Suppressor macrophage treated with lipopolysaccharide for 1 hour (primary cell): Measurements from ENCODE around the gene FAM81A.
A peak's percentile ranks its signal among the peaks of the same experiment; 100 is the strongest.

Experiments
- DNase-seq, 3 donors: peaks; one replicate each; pipeline ENCODE4 v3.0.0-alpha.2; 2020 to 2022

The FAM81A gene

DNA sequence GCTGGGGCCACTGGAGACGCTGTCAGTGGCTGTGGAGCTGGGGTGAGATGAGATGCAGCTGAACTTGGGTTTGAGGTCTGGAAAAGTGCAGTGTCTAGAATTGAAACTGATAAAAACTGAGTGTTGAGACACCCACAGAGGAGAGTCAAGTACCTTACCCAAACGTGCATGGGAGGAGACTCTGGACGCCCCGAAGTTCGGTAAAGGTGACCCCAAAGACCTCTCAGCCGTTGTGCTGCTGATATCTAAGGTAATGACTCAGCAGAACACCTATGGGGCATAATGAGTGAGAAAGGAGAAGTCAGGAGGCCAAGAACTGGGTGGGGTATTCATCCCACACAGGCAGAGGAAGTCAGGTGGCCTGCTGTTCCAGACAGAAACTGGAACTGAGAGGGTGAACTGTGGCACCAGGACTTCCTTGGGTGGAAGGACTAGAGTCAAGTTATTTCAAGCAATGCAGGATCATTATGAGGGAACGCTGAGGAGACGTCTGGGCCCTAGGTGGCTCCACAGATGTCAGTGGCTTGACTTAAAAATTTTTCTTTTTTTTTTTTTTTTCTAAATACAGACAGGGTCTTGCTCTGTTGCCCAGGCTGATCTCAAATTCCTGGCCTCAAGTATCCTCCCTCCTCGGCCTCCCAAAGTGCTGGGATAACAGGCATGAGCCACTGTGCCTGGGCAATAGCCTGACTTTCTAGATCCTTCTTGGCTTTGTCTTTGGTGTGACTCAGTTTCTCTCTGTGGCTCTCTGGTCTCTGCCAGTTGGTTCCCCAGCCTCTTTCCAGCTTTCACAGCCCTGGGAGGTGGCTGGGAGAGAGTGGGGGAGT lies 105.9 kb downstream of the FAM81A start:
- DNase-seq: peak in 2 of 3 donors; percentile 17 to 32

DNA sequence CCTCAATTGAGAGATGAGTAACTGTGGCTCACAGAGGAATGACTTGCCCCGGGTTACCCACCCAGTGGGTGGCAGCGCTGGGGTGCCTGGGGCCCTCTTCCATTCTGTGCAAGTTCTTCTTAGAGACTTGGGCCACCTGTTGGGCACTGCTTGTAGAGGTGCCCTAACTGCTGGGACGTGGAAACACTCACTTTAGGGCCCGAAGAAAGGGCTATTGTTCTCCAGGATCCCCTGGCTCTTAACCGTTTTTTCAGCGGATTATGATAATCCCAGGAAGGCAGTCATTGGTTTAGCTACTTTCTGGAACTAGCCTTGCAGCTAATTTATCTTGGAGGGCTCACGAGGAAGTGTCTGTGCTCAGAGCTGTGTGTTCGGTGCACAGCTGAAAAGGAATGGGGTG lies 107.6 kb downstream of the FAM81A start:
- no peak for DNase-seq

DNA sequence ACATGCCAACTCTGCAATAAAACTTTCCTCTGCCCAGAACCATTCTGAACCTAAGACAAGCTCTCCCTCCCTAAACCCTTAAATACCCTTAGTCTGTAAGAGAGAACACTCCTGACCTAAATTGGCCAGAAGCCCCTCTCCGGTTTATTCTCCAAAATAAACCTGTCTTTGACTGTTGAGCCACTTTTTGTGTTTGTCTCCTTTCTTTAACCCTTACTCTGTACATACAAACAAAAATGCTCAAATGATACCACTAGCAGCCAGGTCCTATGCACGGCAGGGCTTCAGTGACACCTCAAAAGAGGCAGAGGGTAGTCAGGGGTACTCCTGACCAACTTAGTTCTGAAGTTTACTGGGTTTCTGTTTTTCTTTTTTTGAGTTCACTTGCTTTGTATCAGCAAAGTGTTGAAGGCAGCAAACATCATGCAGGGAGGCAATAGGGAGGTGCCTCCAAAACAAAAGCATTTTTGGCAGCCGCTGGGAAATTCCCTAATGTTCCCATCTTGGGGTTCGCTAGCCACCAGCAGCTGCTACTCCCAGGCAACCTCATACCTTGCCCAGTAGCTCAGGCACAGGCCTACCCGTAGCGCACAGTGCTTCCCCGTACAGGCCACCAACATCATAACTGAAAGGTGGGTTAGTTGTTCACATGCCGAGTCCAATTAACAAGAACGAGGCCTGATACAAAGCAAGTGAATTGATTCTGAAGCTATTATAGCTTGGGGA lies 110.7 kb downstream of the FAM81A start:
- no peak for DNase-seq

DNA sequence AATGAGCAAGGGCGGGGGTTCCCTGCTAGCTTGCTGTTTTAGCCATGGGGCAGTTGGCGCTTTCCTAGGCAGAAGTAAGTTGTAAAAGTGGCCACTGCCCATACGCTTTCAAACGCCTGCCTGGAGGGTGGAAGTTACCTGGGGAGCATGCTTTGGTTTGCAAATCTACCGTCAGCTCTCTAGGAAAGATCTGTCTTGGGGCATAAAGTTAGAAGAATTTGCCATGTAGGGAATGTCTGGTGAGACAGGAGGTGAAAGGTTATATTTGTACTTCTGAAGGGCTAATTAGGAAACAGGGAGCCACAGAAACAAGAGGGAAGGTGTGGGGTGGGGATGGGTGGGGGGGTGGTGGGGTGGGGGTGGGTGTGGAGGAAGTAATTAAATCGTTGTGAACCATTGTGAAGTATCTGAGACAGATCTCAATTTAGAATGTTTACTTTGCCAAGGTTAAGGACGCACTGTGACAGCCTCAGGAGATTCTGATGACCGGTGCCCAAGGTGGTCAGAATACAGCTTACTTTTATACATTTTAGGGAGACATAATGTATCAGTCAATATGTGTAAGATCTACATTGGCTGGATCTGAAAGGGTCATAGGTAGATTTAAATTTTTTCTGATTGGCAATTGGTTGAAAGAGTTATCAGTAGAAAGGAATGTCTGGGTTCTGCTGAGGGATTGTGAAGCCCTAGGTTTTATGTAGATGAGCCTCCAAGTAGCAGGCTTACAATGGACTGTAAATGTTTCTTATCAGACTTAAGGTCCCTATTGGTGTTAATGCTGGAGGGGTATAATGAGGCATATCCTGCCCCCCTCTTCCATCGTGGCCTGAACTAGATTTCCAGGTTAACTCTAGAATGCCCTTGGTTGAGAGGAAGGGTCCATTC lies 111.6 kb downstream of the FAM81A start:
- DNase-seq: no peak

DNA sequence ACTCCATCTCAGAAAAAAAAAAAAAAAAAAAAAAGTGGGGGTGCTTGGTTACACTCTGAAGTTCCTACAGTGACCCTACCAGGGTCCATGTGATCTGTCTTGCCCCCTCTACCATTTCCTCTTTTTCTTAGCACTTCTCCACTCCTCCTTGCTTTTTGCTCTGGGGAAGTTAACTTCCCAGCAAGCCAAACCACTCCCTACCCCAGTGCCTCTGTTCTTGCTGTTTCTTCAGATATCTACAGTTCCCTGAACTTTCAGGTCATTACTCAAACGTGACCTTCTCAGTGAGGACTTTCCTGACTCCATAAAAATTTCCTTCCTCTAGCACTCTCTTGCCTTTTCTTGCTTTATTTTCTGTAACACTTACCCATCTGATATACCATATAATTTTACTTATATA lies 112.5 kb downstream of the FAM81A start:
- peak; percentile 41 to 50 (median 42) for DNase-seq

DNA sequence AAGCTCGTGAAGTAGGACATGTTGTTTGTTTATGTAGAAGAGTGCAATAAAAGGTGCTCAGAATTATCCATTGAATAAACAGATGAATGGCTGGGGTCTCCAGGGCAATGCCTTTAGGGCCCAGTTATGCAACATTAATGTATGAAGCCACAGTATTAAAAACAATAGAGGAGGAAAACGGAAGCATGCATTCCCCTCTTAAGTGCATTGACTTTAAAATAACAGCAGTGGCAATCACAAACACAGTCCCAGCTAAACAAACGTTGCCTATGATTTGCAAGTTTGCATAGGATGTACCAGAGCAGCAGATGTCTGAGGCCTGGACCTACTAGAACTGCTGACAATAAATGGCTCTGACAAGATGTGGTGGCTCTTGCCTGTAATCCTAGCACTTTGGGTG lies 113.0 kb downstream of the FAM81A start:
- no peak for DNase-seq

DNA sequence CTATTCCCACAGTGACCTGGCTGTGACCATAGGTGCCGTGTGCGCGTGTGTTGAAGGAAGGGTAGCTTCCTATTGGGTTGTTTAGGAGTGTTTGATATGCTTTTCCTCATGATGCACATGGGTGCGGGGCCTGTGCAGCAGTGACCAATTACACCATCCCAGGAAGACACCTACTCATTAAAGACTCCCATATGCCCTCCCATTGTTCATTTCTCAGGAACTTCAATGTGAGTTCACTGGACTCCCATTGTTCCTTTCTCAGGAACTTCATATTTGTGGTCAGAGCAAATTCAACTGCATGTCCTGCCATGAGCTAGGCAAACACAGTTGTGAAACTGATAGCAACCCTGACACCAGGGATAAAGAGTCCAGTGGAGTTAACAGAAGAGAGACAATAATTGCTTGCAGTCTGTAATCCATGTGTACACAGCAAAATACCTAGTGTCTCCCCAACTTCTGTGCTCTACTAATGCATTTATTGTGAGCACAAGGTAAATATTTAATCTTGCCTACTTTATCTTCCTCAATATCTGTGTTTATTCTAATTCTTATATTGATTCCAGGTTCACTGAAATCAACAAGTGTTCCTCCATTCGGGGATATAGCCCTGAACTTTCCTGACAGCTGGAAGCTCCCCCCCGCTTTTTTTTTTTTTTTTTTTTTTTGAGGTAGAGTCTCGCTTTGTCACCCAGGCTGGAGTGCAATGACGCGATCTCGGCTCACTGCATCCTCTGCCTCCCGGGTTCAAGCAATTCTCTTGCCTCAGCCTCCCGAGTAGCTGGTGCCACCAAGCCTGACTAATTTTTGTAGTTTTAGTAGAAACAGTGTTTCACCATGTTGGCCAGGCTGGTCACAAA lies 116.1 kb downstream of the FAM81A start:
- DNase-seq: no peak

DNA sequence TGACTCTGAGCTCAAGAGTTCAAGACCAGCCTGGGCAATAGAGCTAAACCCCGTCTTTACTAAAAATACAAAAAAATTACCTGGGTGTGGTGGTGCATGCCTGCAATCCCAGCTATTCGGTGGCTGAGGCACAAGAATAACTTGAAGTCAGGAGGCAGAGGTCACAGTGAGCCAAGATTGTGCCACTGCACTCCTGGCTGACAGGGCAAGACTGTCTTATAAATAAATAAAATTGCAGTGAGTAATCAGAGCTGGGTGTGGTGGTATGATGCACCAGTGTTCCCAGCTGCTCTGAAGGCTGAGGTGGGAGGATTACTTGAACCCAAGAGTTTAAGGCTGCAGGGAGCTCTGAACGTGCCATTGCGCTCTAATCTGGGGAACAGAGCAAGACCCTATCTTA lies 117.7 kb downstream of the FAM81A start:
- no peak for DNase-seq

DNA sequence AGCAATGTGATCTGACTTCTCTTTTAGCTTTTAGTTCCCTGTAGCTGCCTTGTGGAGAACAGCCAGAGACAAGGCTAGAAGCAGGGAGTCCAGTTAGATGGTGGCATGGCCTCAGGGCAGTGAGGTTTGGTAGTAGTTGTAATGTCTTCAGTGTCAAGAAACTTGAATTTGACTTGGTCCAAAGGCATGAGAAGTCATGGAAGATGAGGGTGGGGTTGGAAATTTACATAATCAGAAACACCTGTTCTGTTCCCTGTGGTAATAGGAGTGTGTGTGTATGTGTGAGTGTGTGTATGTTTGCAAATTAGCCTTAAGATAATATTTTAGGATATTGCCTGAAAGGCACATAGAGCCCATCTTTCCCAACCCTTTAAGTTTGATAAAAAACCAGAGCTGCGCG lies 118.4 kb downstream of the FAM81A start:
- no peak for DNase-seq

DNA sequence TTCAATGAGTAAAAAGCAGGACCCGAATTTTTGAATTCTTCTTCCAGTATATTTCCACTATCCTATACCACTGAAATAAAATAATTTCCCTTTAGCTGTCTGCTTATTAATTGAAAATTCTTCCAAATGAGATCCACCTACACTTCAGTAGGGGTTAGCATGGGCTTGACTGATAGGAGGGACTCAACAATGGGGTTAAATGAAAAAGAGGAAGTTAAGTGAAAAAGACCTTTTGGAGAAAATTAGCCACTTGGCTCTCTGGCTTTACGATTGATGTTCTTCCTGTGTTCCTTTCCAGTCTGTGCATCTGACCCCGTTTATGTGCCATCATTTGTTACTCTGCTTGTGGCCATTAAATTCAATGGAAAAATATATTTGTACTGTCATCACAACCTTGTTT lies 119.6 kb downstream of the FAM81A start:
- DNase-seq: peak in 1 of 3 donors; percentile 10

DNA sequence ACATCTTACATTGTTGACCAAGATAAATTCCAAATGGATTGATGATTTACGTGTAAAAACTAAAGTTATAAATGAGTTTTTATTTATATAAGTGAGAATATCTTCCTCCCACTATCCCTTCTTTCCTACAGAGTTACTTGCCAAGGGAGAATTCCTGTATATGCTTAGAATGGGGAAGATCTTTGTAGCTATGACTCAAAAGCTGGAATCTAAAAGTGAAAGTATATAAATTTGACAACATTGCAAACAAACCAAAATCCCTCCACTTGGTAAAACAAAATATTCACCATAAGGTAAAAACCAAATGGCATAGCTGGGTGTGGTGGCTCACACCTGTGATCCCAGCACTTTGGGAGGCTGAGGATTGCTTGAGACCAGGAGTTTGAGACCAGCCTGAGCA lies 120.9 kb downstream of the FAM81A start:
- DNase-seq: peak; percentile 8 to 55 (median 52)

DNA sequence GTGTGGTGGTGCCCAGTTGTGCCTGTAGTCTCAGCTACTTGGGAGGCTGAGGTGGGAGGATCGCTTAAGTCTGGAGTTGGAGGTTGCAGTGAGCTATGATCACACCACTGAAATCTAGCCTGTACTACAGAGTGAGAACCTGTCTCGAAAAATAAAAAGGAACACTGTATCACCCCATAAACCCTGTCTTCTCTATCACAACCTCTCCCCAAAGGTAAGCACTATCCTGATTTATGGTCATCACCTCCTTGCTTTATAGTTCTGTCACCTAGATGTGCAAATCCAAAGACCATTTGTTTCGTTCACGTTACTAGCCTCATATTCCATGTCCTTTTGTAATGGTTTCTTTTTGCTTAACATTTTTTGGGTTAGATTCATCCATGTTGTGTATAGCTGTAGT lies 123.6 kb downstream of the FAM81A start:
- DNase-seq: no peak

DNA sequence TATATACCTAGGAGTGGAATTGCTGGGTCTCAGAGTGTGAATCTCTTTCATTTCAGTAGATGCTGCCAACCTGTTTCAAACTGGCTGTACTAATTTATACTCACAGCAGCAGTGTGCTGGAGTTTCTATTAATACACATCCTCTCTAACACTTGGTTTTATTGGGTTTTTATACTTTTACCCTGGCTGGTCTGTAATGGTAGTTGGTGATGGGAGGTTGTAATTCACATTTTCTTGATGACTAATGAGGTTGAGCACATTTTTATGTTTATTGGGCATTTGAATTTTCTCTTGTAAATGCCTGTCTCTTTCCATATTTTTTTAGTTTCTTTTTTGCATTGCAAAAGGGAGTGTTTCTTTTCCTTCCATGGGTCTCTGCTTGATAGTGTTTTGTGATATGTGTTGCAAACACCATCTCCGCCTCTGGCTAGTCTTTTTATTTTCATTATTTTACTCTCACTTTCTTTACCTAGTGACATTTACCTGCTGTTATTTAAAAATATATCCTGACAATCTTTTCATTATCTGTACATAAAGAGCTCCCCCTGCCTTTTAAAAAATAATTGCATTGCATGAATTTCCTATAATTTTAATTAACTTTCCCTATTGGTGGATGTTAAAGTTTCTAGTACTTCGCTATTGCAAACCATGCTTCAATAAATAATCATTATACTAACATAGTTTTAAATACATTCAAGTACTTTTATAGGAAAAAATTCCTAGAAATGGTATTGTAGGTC lies 124.6 kb downstream of the FAM81A start:
- no peak for DNase-seq

DNA sequence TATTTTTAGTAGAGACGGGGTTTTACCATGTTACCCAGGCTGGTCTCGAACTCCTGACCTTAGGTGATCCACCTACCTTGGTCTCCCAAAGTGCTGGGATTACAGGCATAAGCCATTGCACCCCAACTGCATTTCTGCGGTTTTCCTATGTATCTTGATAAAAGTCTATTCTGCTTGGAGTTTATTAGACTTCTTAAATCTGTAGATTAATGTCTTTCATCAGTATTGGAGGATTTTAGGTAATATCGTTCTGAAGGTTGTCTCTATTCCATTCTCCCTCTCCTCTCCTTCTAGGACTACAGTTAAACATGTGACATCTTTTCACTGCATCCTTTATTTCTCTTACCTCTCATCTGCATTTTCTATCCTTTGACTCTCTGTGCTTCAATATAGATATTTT lies 127.3 kb downstream of the FAM81A start:
- no peak for DNase-seq

DNA sequence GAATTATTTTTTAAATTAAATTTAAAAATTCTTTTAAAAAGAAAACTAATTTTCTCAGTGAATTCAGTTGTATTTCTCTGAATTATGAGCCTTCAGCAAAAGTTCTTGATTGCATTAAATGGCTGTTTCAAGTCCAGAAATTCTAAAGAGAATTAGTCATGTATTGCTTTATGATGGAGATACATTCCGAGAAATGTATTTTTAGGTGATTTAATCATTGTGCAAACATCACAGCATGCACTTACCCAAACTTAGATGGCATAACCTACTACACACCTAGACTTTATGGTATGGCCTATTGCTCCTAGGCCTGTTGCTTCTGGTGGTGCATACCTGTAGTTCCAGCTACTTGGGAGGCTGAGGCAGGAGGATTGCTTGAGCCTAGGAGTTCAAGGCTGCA lies 129.3 kb downstream of the FAM81A start:
- DNase-seq: no peak

DNA sequence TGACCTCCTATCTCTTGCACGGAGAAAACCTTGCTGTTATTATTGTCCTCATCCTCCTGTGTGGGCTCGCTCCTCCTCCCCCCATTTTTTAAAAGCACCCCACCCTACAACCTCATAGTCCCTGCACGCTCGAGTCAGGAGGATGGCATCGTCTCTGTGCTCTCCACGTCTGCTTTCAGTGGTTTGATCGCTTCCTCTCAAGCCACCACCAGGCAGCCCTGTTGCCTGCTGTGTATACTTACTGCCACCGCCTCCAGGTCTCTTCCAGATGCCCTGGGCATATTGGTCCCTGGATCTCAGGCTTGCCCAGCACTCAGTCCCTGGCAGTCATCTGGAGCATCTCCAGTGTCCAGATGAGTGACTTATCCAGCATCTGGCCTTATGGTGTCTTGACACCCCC lies 131.5 kb downstream of the FAM81A start:
- no peak for DNase-seq

DNA sequence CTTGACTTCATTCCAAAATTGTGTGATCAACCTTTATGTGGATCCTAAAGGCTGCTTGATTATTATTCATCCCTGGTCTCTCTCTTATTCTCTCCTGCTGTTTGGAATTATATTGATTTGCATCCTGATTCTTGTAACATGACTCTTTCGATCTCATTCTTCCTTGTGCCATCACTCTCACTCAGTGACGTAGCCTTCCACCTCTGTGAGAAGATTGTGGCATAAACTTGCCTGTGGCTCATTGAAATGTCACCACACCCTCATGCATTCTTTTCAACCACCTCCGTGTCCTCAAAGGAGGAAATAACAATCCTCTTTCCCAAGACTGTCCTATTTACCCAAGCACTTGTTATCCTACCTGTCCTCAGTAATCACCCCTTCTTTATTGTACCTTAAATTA lies 132.3 kb downstream of the FAM81A start:
- DNase-seq: no peak

DNA sequence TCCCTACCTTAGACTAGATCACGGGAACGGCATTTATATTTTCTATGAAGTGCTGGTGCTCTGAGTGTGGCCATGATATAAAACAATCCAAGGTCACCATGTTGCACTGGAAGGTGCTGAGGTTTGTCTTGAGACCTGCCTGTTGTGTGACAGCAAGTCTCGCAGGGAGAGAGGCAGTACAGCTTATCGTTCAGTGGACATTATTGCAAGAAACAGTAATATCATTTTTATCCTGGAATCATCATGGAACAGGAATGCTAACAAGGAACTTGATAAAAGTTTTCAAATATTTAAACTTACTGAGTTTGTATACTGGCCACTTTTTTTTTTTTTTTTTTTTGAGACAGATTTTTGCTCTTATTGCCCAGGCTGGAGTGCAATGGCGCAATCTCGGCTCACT lies 133.6 kb downstream of the FAM81A start:
- no peak for DNase-seq
